Measurements from ENCODE around the gene AK3.
A peak's percentile ranks its signal among the peaks of the same experiment; 100 is the strongest.

AK3 gene

GRCh38 chr9:4743131-4743875 lies 2.3 kb upstream of the AK3 start:
- Histone ChIP-seq H3K27ac (replicated peaks) (no peak overlapping the region), H3K27me3 (ENCODE audit: insufficient read depth, poor library complexity, severe bottlenecking) (no peaks in the 10 kb centered on the region), H3K4me3 (replicated peaks; ENCODE audit: insufficient read depth, low read length) (no peak overlapping the region)
- TF ChIP-seq SPI1 (IDR thresholded peaks at IDR 0.05; ENCODE audit: borderline replicate concordance, low read depth) (no peak), CTCF (IDR thresholded peaks at IDR 0.05; ENCODE audit: insufficient read depth, low read length) (no peak), REST (IDR thresholded peaks at IDR 0.05; ENCODE audit: insufficient replicate concordance, low read depth) (no peak), GABPA (IDR thresholded peaks at IDR 0.05; ENCODE audit: low read depth) (no peak), POLR2AphosphoS5 (IDR thresholded peaks at IDR 0.05; ENCODE audit: low read depth) (no peak)
- no peak for DNase-seq (ENCODE audit: low read depth in 1 of 2, low spot score in 1 of 2)

GRCh38 chr9:4742246-4742645 lies 1.2 kb upstream of the AK3 start:
- TF ChIP-seq POLR2AphosphoS5 (IDR thresholded peaks at IDR 0.05; ENCODE audit: low read depth) (no peak), REST (IDR thresholded peaks at IDR 0.05; ENCODE audit: insufficient replicate concordance, low read depth) (no peak), SPI1 (IDR thresholded peaks at IDR 0.05; ENCODE audit: borderline replicate concordance, low read depth) (no peak), GABPA (IDR thresholded peaks at IDR 0.05; ENCODE audit: low read depth) (no peak), CTCF (IDR thresholded peaks at IDR 0.05; ENCODE audit: insufficient read depth, low read length) (no peak)

GRCh38 chr9:4741365-4742089 lies 525 bp upstream of the AK3 start:
- DNase-seq (ENCODE audit: low read depth in 1 of 2, low spot score in 1 of 2) = peak in 1 of 2 experiments; percentile 14
- TF ChIP-seq POLR2AphosphoS5 (IDR thresholded peaks at IDR 0.05; ENCODE audit: low read depth) (no peak), REST (IDR thresholded peaks at IDR 0.05; ENCODE audit: insufficient replicate concordance, low read depth) (no peak), GABPA (IDR thresholded peaks at IDR 0.05; ENCODE audit: low read depth) (no peak), SPI1 (IDR thresholded peaks at IDR 0.05; ENCODE audit: borderline replicate concordance, low read depth) (no peak), CTCF (IDR thresholded peaks at IDR 0.05; ENCODE audit: insufficient read depth, low read length) (no peak)
- Histone ChIP-seq H3K27me3 (ENCODE audit: insufficient read depth, poor library complexity, severe bottlenecking) (no peaks in the 10 kb centered on the region), H3K27ac (replicated peaks) (peak overlapping the region; percentile 64), H3K4me3 (replicated peaks; ENCODE audit: insufficient read depth, low read length) (peak overlapping the region; percentile 84)

More at GRCh38 chr9:4742246-4742645, 1.2 kb upstream of the AK3 start:
- DNase-seq (ENCODE audit: low read depth in 1 of 2, low spot score in 1 of 2) = no peak
- H3K27ac ChIP-seq (replicated peaks) = no peak overlapping the region
- no peaks in the 10 kb centered on the region for H3K27me3 ChIP-seq (ENCODE audit: insufficient read depth, poor library complexity, severe bottlenecking)
- H3K4me3 ChIP-seq (replicated peaks; ENCODE audit: insufficient read depth, low read length) = no peak overlapping the region
